ENCODE measurements around the gene KRT4.

DNA sequence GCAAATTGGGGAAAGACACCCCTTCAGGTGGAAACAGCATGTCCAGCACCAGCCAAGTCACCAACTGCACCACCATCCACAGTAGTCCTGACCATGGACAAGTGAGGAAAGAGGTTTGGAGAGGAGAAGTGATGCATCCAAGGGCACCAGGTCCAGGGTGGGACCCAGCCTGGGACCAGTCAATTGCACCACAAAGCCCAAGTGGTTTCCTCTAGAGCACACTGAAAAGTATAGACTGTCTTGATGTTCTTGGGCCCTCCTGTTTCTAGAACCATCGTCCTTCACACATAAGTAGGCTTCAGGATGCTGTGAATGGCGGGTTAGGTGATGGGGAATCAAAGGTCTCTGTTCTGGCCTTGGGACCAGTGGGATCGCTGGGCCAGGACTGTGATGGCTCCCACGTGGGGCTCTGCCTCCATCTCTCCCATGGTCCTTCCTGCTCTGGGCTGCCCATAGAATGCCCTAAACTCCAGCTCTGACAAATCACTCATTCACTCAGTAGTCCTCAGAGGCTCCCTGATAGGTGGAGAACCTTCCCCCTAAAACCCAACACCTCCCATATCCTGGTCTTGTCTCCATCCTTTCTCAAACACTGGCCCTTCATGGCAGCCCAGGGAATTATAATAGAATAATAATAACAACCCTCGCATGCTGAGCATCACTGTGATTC, 11.0 kb upstream of the KRT4 start:
- TF ChIP-seq EZH2 (IDR thresholded peaks at IDR 0.05; ENCODE audit: insufficient read depth, poor library complexity, severe bottlenecking) (no peak), EZH2phosphoT487 (IDR thresholded peaks at IDR 0.05; ENCODE audit: insufficient read depth, low read depth) (no peak)

Measured in GM23248 (cell line).